EH (cell line): ENCODE results near the gene KDELR3.

Experiments
- DNase-seq: peaks from one replicate; pipeline ENCODE4 v3.0.0-alpha.2; 2015; ENCODE audit warnings: low read depth

KDELR3 gene

GRCh38 chr22:38482662-38483308 is 14.9 kb downstream of the KDELR3 start:
- no peak for DNase-seq

- DNase-seq, result no peak
Measured at GRCh38 chr22:38484244-38484643, 16.3 kb downstream of the KDELR3 start.

GRCh38 chr22:38485783-38486182 is 17.9 kb downstream of the KDELR3 start:
- DNase-seq, result no peak

GRCh38 chr22:38487946-38488345 is 20.1 kb downstream of the KDELR3 start:
- no peak for DNase-seq

GRCh38 chr22:38489142-38489541 is 21.2 kb downstream of the KDELR3 start:
- no peak for DNase-seq

GRCh38 chr22:38489561-38490145 is 21.8 kb downstream of the KDELR3 start:
- no peak for DNase-seq

- no peak for DNase-seq
Measured at GRCh38 chr22:38490475-38490874, 22.6 kb downstream of the KDELR3 start.

- DNase-seq, result peak; percentile 63
Measured at GRCh38 chr22:38490915-38491314, 23.0 kb downstream of the KDELR3 start.

GRCh38 chr22:38491707-38492348 is 23.9 kb downstream of the KDELR3 start:
- no peak for DNase-seq

- peak; percentile 84 for DNase-seq
Measured at GRCh38 chr22:38494498-38494897, 26.6 kb downstream of the KDELR3 start.

- DNase-seq, result no peak
Measured at GRCh38 chr22:38494939-38495338, 27.0 kb downstream of the KDELR3 start.

- DNase-seq, result no peak
Measured at GRCh38 chr22:38497869-38498268, 30.0 kb downstream of the KDELR3 start.

GRCh38 chr22:38501797-38502672 is 34.1 kb downstream of the KDELR3 start:
- no peak for DNase-seq

GRCh38 chr22:38503021-38503420 is 35.1 kb downstream of the KDELR3 start:
- no peak for DNase-seq

- DNase-seq, result peak; percentile 60
Measured at GRCh38 chr22:38504731-38505540, 37.0 kb downstream of the KDELR3 start.

- peak; percentile 70 for DNase-seq
Measured at GRCh38 chr22:38505541-38506117, 37.7 kb downstream of the KDELR3 start.

- DNase-seq, result peak; percentile 98
Measured at GRCh38 chr22:38506118-38506962, 38.4 kb downstream of the KDELR3 start, which contains the start of gene DDX17. Gene DDX17 (minus strand): TSS chr22:38506311.

- DNase-seq, result no peak
Measured at GRCh38 chr22:38510416-38510970, 42.6 kb downstream of the KDELR3 start.

GRCh38 chr22:38513063-38513462 is 45.2 kb downstream of the KDELR3 start:
- DNase-seq, result no peak

GRCh38 chr22:38518620-38519019 is 50.7 kb downstream of the KDELR3 start:
- no peak for DNase-seq
